ENCODE measurements around the gene MAPKAP1. TPM values are rescaled to one million over a fixed set of nuclear protein-coding genes. Genes with fewer than 3 reads are reported as not detected.
"Not testable (repeated sequence)": the region's sequence is repeated elsewhere in the genome, so short reads cannot be mapped to it uniquely, and the experiment has no call there.

Gene MAPKAP1
- total and polyA plus RNA-seq, 8 donors: 49.5 to 89.5 (median 56.2) TPM

- Histone ChIP-seq H3K27ac (no peak overlapping the region), H3K4me1 (peaks cover 0 to 19% of the 10 kb centered on the region in 2 donors), H3K27me3 (peaks cover 0 to 26% of the 10 kb centered on the region in 2 donors), H3K4me3 (no peak overlapping the region), H3K9me3 (no peaks in the 10 kb centered on the region), H3K36me3 (no peaks in the 10 kb centered on the region)
- intact Hi-C loops (cut with DNase I): loop anchor here in 1 of 2 donors (5.0 kb wide), 1 partner anchor 821 kb away; no protein-coding TSS in a partner anchor
- no peak for DNase-seq
- TF ChIP-seq, protein P1, sequence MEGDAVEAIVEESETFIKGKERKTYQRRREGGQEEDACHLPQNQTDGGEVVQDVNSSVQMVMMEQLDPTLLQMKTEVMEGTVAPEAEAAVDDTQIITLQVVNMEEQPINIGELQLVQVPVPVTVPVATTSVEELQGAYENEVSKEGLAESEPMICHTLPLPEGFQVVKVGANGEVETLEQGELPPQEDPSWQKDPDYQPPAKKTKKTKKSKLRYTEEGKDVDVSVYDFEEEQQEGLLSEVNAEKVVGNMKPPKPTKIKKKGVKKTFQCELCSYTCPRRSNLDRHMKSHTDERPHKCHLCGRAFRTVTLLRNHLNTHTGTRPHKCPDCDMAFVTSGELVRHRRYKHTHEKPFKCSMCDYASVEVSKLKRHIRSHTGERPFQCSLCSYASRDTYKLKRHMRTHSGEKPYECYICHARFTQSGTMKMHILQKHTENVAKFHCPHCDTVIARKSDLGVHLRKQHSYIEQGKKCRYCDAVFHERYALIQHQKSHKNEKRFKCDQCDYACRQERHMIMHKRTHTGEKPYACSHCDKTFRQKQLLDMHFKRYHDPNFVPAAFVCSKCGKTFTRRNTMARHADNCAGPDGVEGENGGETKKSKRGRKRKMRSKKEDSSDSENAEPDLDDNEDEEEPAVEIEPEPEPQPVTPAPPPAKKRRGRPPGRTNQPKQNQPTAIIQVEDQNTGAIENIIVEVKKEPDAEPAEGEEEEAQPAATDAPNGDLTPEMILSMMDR (IDR thresholded peaks at IDR 0.05): no peak
- ATAC-seq: no peak
Observed at GRCh38 chr9:125406810-125407087, 300.3 kb downstream of the MAPKAP1 start.

- TF ChIP-seq, protein P1 (IDR thresholded peaks at IDR 0.05): no peak
- Histone ChIP-seq H3K4me1 (peaks cover 0 to 19% of the 10 kb centered on the region in 2 donors), H3K4me3 (no peak overlapping the region), H3K9me3 (no peaks in the 10 kb centered on the region), H3K27me3 (peaks cover 0 to 26% of the 10 kb centered on the region in 2 donors), H3K27ac (no peak overlapping the region), H3K36me3 (no peaks in the 10 kb centered on the region)
- DNase-seq: no peak
- intact Hi-C loops (cut with DNase I): loop anchor here in 1 of 2 donors (5.0 kb wide), 1 partner anchor 821 kb away; no protein-coding TSS in a partner anchor
- no peak for ATAC-seq
Observed at GRCh38 chr9:125405938-125406809, 300.8 kb downstream of the MAPKAP1 start.

GRCh38 chr9:125404733-125405132 lies 302.3 kb downstream of the MAPKAP1 start:
- Histone ChIP-seq H3K27ac (no peak overlapping the region), H3K9me3 (no peaks in the 10 kb centered on the region), H3K4me3 (no peak overlapping the region), H3K36me3 (no peaks in the 10 kb centered on the region), H3K4me1 (peaks cover 0 to 19% of the 10 kb centered on the region in 2 donors), H3K27me3 (peaks cover 0 to 26% of the 10 kb centered on the region in 2 donors)
- TF ChIP-seq, protein P1 (IDR thresholded peaks at IDR 0.05): no peak
- ATAC-seq: no peak
- intact Hi-C loops (cut with DNase I): loop anchor here in 1 of 2 donors (5.0 kb wide), 1 partner anchor 823 kb away; no protein-coding TSS in a partner anchor
- no peak for DNase-seq

DNA sequence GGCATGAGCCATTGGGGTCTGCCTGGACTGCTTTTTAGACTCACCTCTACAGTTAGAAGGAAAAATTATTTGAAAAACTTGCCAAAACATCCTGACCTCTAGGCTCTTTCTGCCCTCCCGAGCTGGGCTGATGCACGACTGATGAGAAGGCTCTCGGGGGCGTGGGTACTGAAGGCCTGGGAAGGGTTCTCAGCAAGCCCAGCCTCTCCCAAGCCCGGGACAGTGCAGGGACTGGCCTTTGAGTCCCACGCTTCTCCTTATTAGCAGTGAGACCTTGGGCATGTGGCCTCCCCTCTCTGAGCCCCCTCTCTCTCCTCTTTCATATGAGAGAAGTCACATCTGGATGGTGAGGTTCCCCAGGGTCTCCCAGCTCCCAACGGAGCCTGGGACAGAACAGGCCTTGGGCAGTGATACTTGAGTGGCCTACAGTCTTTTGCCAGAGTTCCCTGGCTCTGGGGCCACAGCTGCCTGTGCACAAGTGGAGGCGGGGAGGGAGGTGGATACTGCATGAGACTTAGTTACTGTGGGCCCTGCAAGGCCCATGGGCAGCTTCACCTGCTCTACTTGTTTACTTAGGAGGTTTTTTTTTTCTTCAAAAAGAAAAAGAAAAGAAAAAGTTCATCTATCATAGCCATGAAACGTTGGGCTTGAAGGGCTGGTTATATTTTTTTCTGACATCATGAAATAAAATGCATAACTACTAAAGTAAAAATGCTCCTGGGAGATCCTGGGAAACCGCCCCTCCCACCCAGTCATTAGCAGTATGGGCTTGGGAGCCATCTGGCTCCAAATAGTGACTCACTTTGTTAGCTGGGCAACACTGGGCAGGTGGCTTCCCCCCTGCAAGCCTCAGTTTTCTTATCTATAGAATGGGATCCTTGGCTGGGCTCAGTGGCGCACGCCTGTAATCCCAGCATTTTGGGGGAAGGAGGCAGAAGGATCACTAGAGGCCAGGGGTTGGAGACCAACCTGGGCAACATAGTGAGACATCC lies 306.0 kb downstream of the MAPKAP1 start:
- Histone ChIP-seq H3K27me3 (no peaks in the 10 kb centered on the region), H3K36me3 (no peaks in the 10 kb centered on the region), H3K4me3 (no peak overlapping the region), H3K4me1 (no peaks in the 10 kb centered on the region), H3K9me3 (no peaks in the 10 kb centered on the region), H3K27ac (no peak overlapping the region)
- intact Hi-C loops (cut with DNase I): no loop called here
- TF ChIP-seq, protein P1 (IDR thresholded peaks at IDR 0.05): no peak
- ATAC-seq (no peak), DNase-seq (no peak)

GRCh38 chr9:125400232-125400631 lies 306.8 kb downstream of the MAPKAP1 start:
- H3K4me1 ChIP-seq; H3K27me3 ChIP-seq; H3K9me3 ChIP-seq; H3K4me3 ChIP-seq; H3K36me3 ChIP-seq; intact Hi-C loops (cut with DNase I); H3K27ac ChIP-seq; ATAC-seq; DNase-seq: not testable (repeated sequence)
